Measurements from ENCODE around the gene KRTAP1-4.
"Not testable (repeated sequence)": the region's sequence is repeated elsewhere in the genome, so short reads cannot be mapped to it uniquely, and the experiment has no call there.

KRTAP1-4 gene

DNA sequence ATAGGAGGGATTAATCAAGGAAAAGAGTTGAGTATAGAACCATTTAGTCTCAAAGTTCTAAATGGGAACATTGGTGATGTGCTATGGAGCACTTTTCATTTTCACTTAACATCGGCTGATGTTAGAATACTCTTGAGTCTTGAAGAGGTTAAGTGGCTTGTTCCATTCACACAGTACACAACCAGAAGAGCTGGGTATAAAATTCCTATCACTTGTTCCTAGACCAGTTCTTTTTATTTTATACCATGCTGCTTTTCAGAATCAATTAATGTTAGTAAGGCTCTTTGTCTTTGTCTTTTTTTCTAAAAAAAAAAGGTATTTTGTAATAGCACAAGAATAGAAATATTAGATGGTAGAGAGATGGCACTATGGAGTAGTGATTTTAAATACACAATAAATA, 13.0 kb upstream of the KRTAP1-4 start:
- no peak overlapping the region for H3K4me3 ChIP-seq (ENCODE audit: low read length)
- H3K36me3 ChIP-seq (replicated peaks; ENCODE audit: low read depth, low read length) = no peaks in the 10 kb centered on the region
- no peak overlapping the region for H3K9ac ChIP-seq (ENCODE audit: low read length)
- no peaks in the 10 kb centered on the region for H3K9me3 ChIP-seq (ENCODE audit: insufficient read depth, low read length)
- no peak for TF ChIP-seq EZH2phosphoT487 (IDR thresholded peaks at IDR 0.05; ENCODE audit: low read depth)
- TF ChIP-seq, protein P1, sequence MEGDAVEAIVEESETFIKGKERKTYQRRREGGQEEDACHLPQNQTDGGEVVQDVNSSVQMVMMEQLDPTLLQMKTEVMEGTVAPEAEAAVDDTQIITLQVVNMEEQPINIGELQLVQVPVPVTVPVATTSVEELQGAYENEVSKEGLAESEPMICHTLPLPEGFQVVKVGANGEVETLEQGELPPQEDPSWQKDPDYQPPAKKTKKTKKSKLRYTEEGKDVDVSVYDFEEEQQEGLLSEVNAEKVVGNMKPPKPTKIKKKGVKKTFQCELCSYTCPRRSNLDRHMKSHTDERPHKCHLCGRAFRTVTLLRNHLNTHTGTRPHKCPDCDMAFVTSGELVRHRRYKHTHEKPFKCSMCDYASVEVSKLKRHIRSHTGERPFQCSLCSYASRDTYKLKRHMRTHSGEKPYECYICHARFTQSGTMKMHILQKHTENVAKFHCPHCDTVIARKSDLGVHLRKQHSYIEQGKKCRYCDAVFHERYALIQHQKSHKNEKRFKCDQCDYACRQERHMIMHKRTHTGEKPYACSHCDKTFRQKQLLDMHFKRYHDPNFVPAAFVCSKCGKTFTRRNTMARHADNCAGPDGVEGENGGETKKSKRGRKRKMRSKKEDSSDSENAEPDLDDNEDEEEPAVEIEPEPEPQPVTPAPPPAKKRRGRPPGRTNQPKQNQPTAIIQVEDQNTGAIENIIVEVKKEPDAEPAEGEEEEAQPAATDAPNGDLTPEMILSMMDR (IDR thresholded peaks at IDR 0.05; ENCODE audit: low read depth, low read length) = no peak
- H4K20me1 ChIP-seq (ENCODE audit: insufficient read depth, low read length) = no peaks in the 10 kb centered on the region
- no peak overlapping the region for H3K4me2 ChIP-seq (ENCODE audit: low read length)
- no peak overlapping the region for H3K27ac ChIP-seq (ENCODE audit: low read length)
- H3K79me2 ChIP-seq (ENCODE audit: low read length) = no peaks in the 10 kb centered on the region
- H3K4me1 ChIP-seq (ENCODE audit: low read length) = no peaks in the 10 kb centered on the region
- H2AFZ ChIP-seq (ENCODE audit: low read depth, low read length) = no peak overlapping the region
- peaks cover 16% of the 10 kb centered on the region; the same call in 1 of the 2 replicates for H3K27me3 ChIP-seq (ENCODE audit: low read depth, low read length)

DNA sequence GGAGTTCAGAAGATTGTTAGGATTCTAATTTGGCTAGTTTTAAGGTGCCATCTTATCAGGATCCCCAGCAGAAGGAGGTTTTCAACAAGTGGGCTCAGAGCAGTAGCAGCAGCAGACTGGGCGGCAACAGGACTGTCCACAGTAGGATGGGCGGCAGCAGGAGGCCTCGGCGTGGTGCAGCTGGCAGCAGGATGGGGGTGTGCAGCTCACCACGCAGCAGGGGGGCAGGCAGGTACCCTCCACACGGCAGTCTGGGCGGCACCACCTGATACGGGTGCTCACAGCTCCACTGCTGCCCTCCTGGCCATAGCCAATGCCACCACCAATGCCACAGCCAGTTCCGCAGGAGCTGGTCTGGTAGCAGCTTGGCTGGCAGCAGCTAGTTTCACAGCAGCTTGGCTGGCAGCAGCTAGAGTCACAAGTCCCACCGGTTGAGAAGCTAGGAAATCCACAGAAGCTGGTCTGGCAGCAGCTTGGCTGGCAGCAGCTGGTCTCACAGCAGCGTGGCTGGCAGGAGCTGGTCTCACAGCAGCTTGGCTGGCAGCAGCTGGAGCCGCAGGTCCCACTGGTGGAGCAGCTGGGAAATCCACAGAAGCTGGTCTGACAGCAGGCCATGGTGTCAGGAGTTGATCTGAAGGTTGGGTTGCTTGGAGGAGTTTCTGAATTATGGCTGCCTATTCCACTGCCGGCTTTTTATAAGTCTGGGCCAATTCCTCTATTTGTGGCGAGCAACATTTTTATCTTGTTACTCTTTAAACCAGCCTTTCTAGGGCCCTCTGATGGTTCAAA, 11.0 kb upstream of the KRTAP1-4 start, which contains the start of gene KRTAP1-1:
Gene KRTAP1-1, minus strand, starts transcription at position 668 of the 789 bp plus-strand sequence. Its CDS starts 53 bp downstream, at position 615.
- H3K27ac ChIP-seq (ENCODE audit: low read length); H3K9ac ChIP-seq (ENCODE audit: low read length); H3K4me2 ChIP-seq (ENCODE audit: low read length); H3K9me3 ChIP-seq (ENCODE audit: insufficient read depth, low read length); H3K36me3 ChIP-seq (replicated peaks; ENCODE audit: low read depth, low read length); H3K79me2 ChIP-seq (ENCODE audit: low read length); H3K4me3 ChIP-seq (ENCODE audit: low read length); H4K20me1 ChIP-seq (ENCODE audit: insufficient read depth, low read length); H3K4me1 ChIP-seq (ENCODE audit: low read length); H2AFZ ChIP-seq (ENCODE audit: low read depth, low read length): not testable (repeated sequence)
- H3K27me3 ChIP-seq (ENCODE audit: low read depth, low read length) = peaks cover 34% of the 10 kb centered on the region; the same call in 1 of the 2 replicates

DNA sequence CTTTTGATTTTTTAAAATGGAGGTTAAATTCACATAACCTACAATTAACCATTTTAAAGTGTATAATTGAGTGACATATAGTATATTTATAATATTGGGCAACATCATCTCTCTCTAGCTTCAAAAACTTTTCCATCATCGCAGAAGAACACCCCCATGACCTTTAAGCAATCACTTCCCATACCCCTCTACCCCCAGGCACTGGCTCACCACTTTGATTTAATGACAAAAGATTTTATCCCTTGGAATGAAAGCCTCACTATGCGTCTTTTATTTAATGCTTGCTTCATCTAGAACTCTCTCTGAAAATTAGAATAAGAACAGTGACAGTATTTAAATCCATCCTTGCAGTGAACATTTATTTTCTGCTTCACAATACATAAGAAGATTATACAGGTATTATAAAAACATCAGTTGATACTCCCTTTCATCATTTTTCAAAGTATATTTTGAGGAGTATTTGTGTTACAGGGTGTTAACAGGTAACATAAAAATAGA, 7.9 kb upstream of the KRTAP1-4 start:
- Histone ChIP-seq H3K9ac (ENCODE audit: low read length) (no peak overlapping the region), H3K79me2 (ENCODE audit: low read length) (no peaks in the 10 kb centered on the region), H4K20me1 (ENCODE audit: insufficient read depth, low read length) (no peaks in the 10 kb centered on the region), H2AFZ (ENCODE audit: low read depth, low read length) (no peak overlapping the region), H3K36me3 (replicated peaks; ENCODE audit: low read depth, low read length) (no peaks in the 10 kb centered on the region), H3K9me3 (ENCODE audit: insufficient read depth, low read length) (no peaks in the 10 kb centered on the region), H3K4me1 (ENCODE audit: low read length) (no peaks in the 10 kb centered on the region), H3K4me2 (ENCODE audit: low read length) (no peak overlapping the region), H3K27me3 (ENCODE audit: low read depth, low read length) (peaks cover 37% of the 10 kb centered on the region; the same call in 1 of the 2 replicates), H3K27ac (ENCODE audit: low read length) (no peak overlapping the region), H3K4me3 (ENCODE audit: low read length) (no peak overlapping the region)
- TF ChIP-seq, protein P1 (IDR thresholded peaks at IDR 0.05; ENCODE audit: low read depth, low read length) = no peak
- no peak for TF ChIP-seq EZH2phosphoT487 (IDR thresholded peaks at IDR 0.05; ENCODE audit: low read depth)

DNA sequence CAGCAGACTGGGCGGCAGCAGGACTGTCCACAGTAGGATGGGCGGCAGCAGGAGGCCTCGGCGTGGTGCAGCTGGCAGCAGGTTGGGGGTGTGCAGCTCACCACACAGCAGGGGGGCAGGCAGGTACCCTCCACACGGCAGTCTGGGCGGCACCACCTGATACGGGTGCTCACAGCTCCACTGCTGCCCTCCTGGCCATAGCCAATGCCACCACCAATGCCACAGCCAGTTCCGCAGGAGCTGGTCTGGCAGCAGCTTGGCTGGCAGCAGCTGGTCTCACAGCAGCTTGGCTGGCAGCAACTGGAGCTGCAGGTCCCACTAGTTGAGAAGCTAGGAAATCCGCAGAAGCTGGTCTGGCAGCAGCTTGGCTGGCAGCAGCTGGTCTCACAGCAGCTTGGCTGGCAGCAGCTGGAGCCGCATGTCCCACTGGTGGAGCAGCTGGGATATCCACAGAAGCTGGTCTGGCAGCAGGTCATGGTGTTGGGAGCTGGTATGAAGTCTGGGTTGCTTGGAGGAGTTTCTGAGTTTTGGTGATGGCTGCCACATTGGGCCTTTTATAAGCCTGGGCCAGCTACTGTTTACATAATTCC, 4.4 kb upstream of the KRTAP1-4 start, which contains the start of gene KRTAP1-3:
Gene KRTAP1-3, minus strand, starts transcription at position 529 of the 590 bp plus-strand sequence. Its CDS starts 53 bp downstream, at position 476.
- H3K9ac ChIP-seq (ENCODE audit: low read length); H4K20me1 ChIP-seq (ENCODE audit: insufficient read depth, low read length); H3K9me3 ChIP-seq (ENCODE audit: insufficient read depth, low read length); H3K36me3 ChIP-seq (replicated peaks; ENCODE audit: low read depth, low read length); H3K4me2 ChIP-seq (ENCODE audit: low read length); H3K4me1 ChIP-seq (ENCODE audit: low read length); H3K79me2 ChIP-seq (ENCODE audit: low read length); H2AFZ ChIP-seq (ENCODE audit: low read depth, low read length); H3K27ac ChIP-seq (ENCODE audit: low read length); H3K4me3 ChIP-seq (ENCODE audit: low read length): not testable (repeated sequence)
- H3K27me3 ChIP-seq (ENCODE audit: low read depth, low read length) = peaks cover 34% of the 10 kb centered on the region; the same call in 1 of the 2 replicates
